Upper lobe of right lung (tissue), 1 donor: Measurements from ENCODE around the gene SLX4IP. TPM values are rescaled to one million over a fixed set of nuclear protein-coding genes. Genes with fewer than 3 reads are reported as not detected.

Experiments
- ATAC-seq: fragments of 200-7000 bp; cut with Tn5 transposase; one replicate; pipeline ENCODE4 v1.9.1; 2020; ENCODE audit warnings: mild to moderate bottlenecking, moderate library complexity
- DNase-seq: peaks from one replicate; pipeline ENCODE4 v3.0.0-alpha.2; 2020
- H3K27ac ChIP-seq: fragments of 200-600 bp; one replicate; pipeline ENCODE4 v1.8.0; 2022
- H3K27me3 ChIP-seq: fragments of 200-600 bp; one replicate; pipeline ENCODE4 v1.8.0; 2022; ENCODE audit warnings: mild to moderate bottlenecking
- H3K36me3 ChIP-seq: fragments of 200-600 bp; one replicate; pipeline ENCODE4 v1.8.0; 2022
- H3K4me1 ChIP-seq: fragments of 200-600 bp; one replicate; pipeline ENCODE4 v1.8.0; 2022
- H3K4me3 ChIP-seq: fragments of 200-600 bp; one replicate; pipeline ENCODE4 v1.8.0; 2022; ENCODE audit warnings: mild to moderate bottlenecking
- H3K9me3 ChIP-seq: fragments of 200-600 bp; one replicate; pipeline ENCODE4 v1.8.0; 2022
- intact Hi-C: fragments of 100-400 bp; cut with DNase I; formaldehyde crosslinking; loops from one replicate; pipeline ENCODE4 v1.11.0; 2022
- total RNA-seq: library from RNA; stranded (reverse); fragmentation: NEBNext Ultra II Directional; extraction: Animal tissue kit (Norgen Biotek cat#: 25700); gene quantifications from one replicate; pipeline ENCODE4 v1.2.1, GENCODE V29; 2021
- TF ChIP-seq, protein P1 (sequence below): fragments of 200-600 bp; IDR thresholded peaks from one replicate; pipeline ENCODE4 v1.8.0; 2022; ENCODE audit warnings: antibody characterized with exemption
- donor health status: DM: no; HTN: yes; CAD: no; lungs with severe emphysema.

The SLX4IP gene
- total RNA-seq, 1 donor from 2014 or later, result 5.4 TPM

- intact Hi-C loops, result no loop called here
- TF ChIP-seq, protein P1, sequence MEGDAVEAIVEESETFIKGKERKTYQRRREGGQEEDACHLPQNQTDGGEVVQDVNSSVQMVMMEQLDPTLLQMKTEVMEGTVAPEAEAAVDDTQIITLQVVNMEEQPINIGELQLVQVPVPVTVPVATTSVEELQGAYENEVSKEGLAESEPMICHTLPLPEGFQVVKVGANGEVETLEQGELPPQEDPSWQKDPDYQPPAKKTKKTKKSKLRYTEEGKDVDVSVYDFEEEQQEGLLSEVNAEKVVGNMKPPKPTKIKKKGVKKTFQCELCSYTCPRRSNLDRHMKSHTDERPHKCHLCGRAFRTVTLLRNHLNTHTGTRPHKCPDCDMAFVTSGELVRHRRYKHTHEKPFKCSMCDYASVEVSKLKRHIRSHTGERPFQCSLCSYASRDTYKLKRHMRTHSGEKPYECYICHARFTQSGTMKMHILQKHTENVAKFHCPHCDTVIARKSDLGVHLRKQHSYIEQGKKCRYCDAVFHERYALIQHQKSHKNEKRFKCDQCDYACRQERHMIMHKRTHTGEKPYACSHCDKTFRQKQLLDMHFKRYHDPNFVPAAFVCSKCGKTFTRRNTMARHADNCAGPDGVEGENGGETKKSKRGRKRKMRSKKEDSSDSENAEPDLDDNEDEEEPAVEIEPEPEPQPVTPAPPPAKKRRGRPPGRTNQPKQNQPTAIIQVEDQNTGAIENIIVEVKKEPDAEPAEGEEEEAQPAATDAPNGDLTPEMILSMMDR, result no peak
- no peaks in the 10 kb centered on the region for H3K9me3 ChIP-seq
- H3K27ac ChIP-seq, result no peak overlapping the region
- ATAC-seq, result no peak
- no peaks in the 10 kb centered on the region for H3K27me3 ChIP-seq
- peaks cover 6% of the 10 kb centered on the region for H3K4me1 ChIP-seq
- no peaks in the 10 kb centered on the region for H3K36me3 ChIP-seq
- H3K4me3 ChIP-seq, result no peak overlapping the region
- DNase-seq, result no peak
These were observed 14.2 kb downstream of the SLX4IP start for GRCh38 chr20:10449270-10449669.

- TF ChIP-seq, protein P1, result no peak
- ATAC-seq (peak; percentile 76), DNase-seq (no peak)
- no peaks in the 10 kb centered on the region for H3K36me3 ChIP-seq
- no peak overlapping the region for H3K27ac ChIP-seq
- no peak overlapping the region for H3K4me3 ChIP-seq
- no peaks in the 10 kb centered on the region for H3K4me1 ChIP-seq
- H3K9me3 ChIP-seq, result no peaks in the 10 kb centered on the region
- intact Hi-C loops, result no loop called here
- no peaks in the 10 kb centered on the region for H3K27me3 ChIP-seq
These were observed 18.1 kb downstream of the SLX4IP start for GRCh38 chr20:10453241-10453640.

GRCh38 chr20:10454151-10454750, 19.1 kb downstream of the SLX4IP start:
- intact Hi-C loops, result no loop called here
- no peaks in the 10 kb centered on the region for H3K4me1 ChIP-seq
- ATAC-seq (no peak), DNase-seq (no peak)
- no peaks in the 10 kb centered on the region for H3K9me3 ChIP-seq
- H3K4me3 ChIP-seq, result no peak overlapping the region
- TF ChIP-seq, protein P1, result no peak
- H3K27ac ChIP-seq, result no peak overlapping the region
- H3K36me3 ChIP-seq, result no peaks in the 10 kb centered on the region
- no peaks in the 10 kb centered on the region for H3K27me3 ChIP-seq

DNA sequence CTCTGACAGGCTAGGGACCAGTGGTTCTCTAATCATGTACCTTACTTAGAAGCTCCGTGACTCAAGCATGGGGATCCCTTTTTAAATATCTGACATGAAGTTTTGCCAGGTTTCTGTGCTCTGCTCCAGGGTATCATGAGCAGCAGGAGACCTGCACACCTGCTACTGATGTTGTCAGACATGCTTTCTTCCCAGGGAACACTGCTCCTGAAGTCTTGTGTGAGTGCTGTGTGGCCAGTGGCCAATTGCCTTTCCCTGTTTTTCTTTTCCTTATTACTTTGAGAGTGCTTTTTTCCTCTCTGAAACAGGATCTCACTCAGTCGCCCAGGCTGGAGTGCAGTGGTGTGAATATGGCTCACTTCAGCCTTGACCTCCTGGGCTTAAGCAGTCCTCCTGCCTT, 26.4 kb downstream of the SLX4IP start:
- DNase-seq (no peak), ATAC-seq (no peak)
- Histone ChIP-seq H3K27ac (no peak overlapping the region), H3K27me3 (no peaks in the 10 kb centered on the region), H3K4me3 (no peak overlapping the region), H3K9me3 (no peaks in the 10 kb centered on the region), H3K36me3 (no peaks in the 10 kb centered on the region), H3K4me1 (no peaks in the 10 kb centered on the region)
- intact Hi-C loops, result no loop called here
- TF ChIP-seq, protein P1, result no peak

- DNase-seq (no peak), ATAC-seq (no peak)
- H3K4me3 ChIP-seq, result no peak overlapping the region
- H3K4me1 ChIP-seq, result no peaks in the 10 kb centered on the region
- intact Hi-C loops, result no loop called here
- TF ChIP-seq, protein P1, result no peak
- no peaks in the 10 kb centered on the region for H3K9me3 ChIP-seq
- H3K36me3 ChIP-seq, result no peaks in the 10 kb centered on the region
- no peaks in the 10 kb centered on the region for H3K27me3 ChIP-seq
- no peak overlapping the region for H3K27ac ChIP-seq
These were observed 27.4 kb downstream of the SLX4IP start for GRCh38 chr20:10462516-10462915.

GRCh38 chr20:10463622-10464021, 28.5 kb downstream of the SLX4IP start:
- DNase-seq, result no peak
- H3K36me3 ChIP-seq, result no peaks in the 10 kb centered on the region
- no peak overlapping the region for H3K4me3 ChIP-seq
- no peak for ATAC-seq
- H3K9me3 ChIP-seq, result no peaks in the 10 kb centered on the region
- peaks cover 8% of the 10 kb centered on the region for H3K4me1 ChIP-seq
- intact Hi-C loops, result no loop called here
- H3K27me3 ChIP-seq, result no peaks in the 10 kb centered on the region
- TF ChIP-seq, protein P1, result no peak
- no peak overlapping the region for H3K27ac ChIP-seq
